Fibroblast of the aortic adventitia (primary cell): Measurements from ENCODE around the gene CSTPP1. TPM values are rescaled to one million over a fixed set of nuclear protein-coding genes. Genes with fewer than 3 reads are reported as not detected.
A peak's percentile ranks its signal among the peaks of the same experiment; 100 is the strongest.

Experiments
- DNase-seq: peaks from one replicate; pipeline ENCODE4 v3.0.0-alpha.2; 2010; ENCODE audit warnings: low read depth
- H3K4me3 ChIP-seq: 2 replicates; pipeline ENCODE4 v1.5.1; 2011; ENCODE audit warnings: low read depth, mild to moderate bottlenecking, control low read depth, low read length, moderate library complexity
- CTCF ChIP-seq: IDR thresholded peaks from 2 replicates; pipeline ENCODE4 v1.5.1; 2011; ENCODE audit warnings: mild to moderate bottlenecking, low read length, control low read depth, inconsistent platforms; ENCODE audit not compliant: insufficient read depth
- total RNA-seq: library from RNA; depleted of rRNA; stranded (reverse); fragments of >200 nt; gene quantifications from 2 replicates; pipeline ENCODE4 v1.2.3, GENCODE V29; 2012; ENCODE audit warnings: low replicate concordance

CSTPP1 gene
- total RNA-seq, 1 donor: 34.9 TPM

GRCh38 chr11:47050284-47050683, 113.7 kb downstream of the CSTPP1 start:
- H3K4me3 ChIP-seq: no peak overlapping the region
- no peak for TF ChIP-seq CTCF
- no peak for DNase-seq

GRCh38 chr11:47051217-47051616, 114.7 kb downstream of the CSTPP1 start:
- H3K4me3 ChIP-seq: no peak overlapping the region
- peak; percentile 91 for DNase-seq
- no peak for TF ChIP-seq CTCF

- DNase-seq: peak; percentile 76
- H3K4me3 ChIP-seq: no peak overlapping the region
- TF ChIP-seq CTCF: no peak
Observed at GRCh38 chr11:47052165-47052564, 115.6 kb downstream of the CSTPP1 start.

- H3K4me3 ChIP-seq: no peak overlapping the region
- TF ChIP-seq CTCF: no peak
- peak; percentile 68 for DNase-seq
Observed at GRCh38 chr11:47052576-47052975, 116.0 kb downstream of the CSTPP1 start.

GRCh38 chr11:47055534-47055933, 119.0 kb downstream of the CSTPP1 start:
- no peak for DNase-seq
- no peak overlapping the region for H3K4me3 ChIP-seq
- no peak for TF ChIP-seq CTCF

- DNase-seq: peak; percentile 89
- no peak for TF ChIP-seq CTCF
- H3K4me3 ChIP-seq: no peak overlapping the region
Observed at GRCh38 chr11:47056261-47056915, 119.8 kb downstream of the CSTPP1 start.

GRCh38 chr11:47057365-47057764, 120.8 kb downstream of the CSTPP1 start:
- peak; percentile 45 for DNase-seq
- TF ChIP-seq CTCF: no peak
- no peak overlapping the region for H3K4me3 ChIP-seq
